GM21360 (cell line): Measurements from ENCODE around the gene C5orf24.
"Not testable (repeated sequence)": the region's sequence is repeated elsewhere in the genome, so short reads cannot be mapped to it uniquely, and the experiment has no call there.

Source experiments
- ATAC-seq: cut with Tn5 transposase; IDR thresholded peaks from one replicate; pipeline ENCODE4 v1.9.1; 2021; ENCODE audit warnings: mild to moderate bottlenecking, moderate library complexity; ENCODE audit not compliant: unreplicated experiment

C5orf24 gene

GRCh38 chr5:134856465-134856864 lies 10.7 kb downstream of the C5orf24 start:
- ATAC-seq = not testable (repeated sequence)

- no peak for ATAC-seq
Measured at GRCh38 chr5:134857401-134857800, 11.6 kb downstream of the C5orf24 start.

GRCh38 chr5:134864707-134865106 lies 18.9 kb downstream of the C5orf24 start:
- no peak for ATAC-seq

- no peak for ATAC-seq
Measured at GRCh38 chr5:134873494-134873893, 27.7 kb downstream of the C5orf24 start.

GRCh38 chr5:134873987-134874830 lies 28.4 kb downstream of the C5orf24 start, which contains the start of gene TXNDC15:
Gene TXNDC15, plus strand, starts transcription at chr5:134874371. Its CDS starts 57 bp downstream, at chr5:134874428.
- ATAC-seq = peak; percentile 64

GRCh38 chr5:134874831-134875655 lies 29.3 kb downstream of the C5orf24 start:
- no peak for ATAC-seq

- no peak for ATAC-seq
Measured at GRCh38 chr5:134877159-134877558, 31.4 kb downstream of the C5orf24 start.

GRCh38 chr5:134878403-134878802 lies 32.6 kb downstream of the C5orf24 start:
- ATAC-seq = no peak

- no peak for ATAC-seq
Measured at GRCh38 chr5:134879456-134879855, 33.7 kb downstream of the C5orf24 start.

- not testable (repeated sequence) for ATAC-seq
Measured at GRCh38 chr5:134880937-134881336, 35.2 kb downstream of the C5orf24 start.

GRCh38 chr5:134881711-134882110 lies 35.9 kb downstream of the C5orf24 start:
- not testable (repeated sequence) for ATAC-seq

GRCh38 chr5:134887593-134888159 lies 41.9 kb downstream of the C5orf24 start:
- no peak for ATAC-seq

- ATAC-seq = no peak
Measured at GRCh38 chr5:134889335-134889734, 43.6 kb downstream of the C5orf24 start.

- no peak for ATAC-seq
Measured at GRCh38 chr5:134891473-134891872, 45.7 kb downstream of the C5orf24 start.

- no peak for ATAC-seq
Measured at GRCh38 chr5:134892282-134892681, 46.5 kb downstream of the C5orf24 start.

GRCh38 chr5:134892926-134893325 lies 47.2 kb downstream of the C5orf24 start:
- no peak for ATAC-seq

- no peak for ATAC-seq
Measured at GRCh38 chr5:134893748-134894505, 48.2 kb downstream of the C5orf24 start.

GRCh38 chr5:134902071-134902801 lies 56.5 kb downstream of the C5orf24 start:
- peak; percentile 24 for ATAC-seq

GRCh38 chr5:134904610-134905245 lies 59.0 kb downstream of the C5orf24 start, which contains the start of gene PCBD2:
Gene PCBD2, plus strand, starts transcription at chr5:134905131. Its CDS starts 9 bp downstream, at chr5:134905140.
- ATAC-seq = peak; percentile 81
